ENCODE data around the gene FAM227A. TPM values are rescaled to one million over a fixed set of nuclear protein-coding genes. Genes with fewer than 3 reads are reported as not detected.

FAM227A gene
- total and polyA plus RNA-seq, 4 donors, result 1.1 to 10.0 (median 6.0) TPM

DNA sequence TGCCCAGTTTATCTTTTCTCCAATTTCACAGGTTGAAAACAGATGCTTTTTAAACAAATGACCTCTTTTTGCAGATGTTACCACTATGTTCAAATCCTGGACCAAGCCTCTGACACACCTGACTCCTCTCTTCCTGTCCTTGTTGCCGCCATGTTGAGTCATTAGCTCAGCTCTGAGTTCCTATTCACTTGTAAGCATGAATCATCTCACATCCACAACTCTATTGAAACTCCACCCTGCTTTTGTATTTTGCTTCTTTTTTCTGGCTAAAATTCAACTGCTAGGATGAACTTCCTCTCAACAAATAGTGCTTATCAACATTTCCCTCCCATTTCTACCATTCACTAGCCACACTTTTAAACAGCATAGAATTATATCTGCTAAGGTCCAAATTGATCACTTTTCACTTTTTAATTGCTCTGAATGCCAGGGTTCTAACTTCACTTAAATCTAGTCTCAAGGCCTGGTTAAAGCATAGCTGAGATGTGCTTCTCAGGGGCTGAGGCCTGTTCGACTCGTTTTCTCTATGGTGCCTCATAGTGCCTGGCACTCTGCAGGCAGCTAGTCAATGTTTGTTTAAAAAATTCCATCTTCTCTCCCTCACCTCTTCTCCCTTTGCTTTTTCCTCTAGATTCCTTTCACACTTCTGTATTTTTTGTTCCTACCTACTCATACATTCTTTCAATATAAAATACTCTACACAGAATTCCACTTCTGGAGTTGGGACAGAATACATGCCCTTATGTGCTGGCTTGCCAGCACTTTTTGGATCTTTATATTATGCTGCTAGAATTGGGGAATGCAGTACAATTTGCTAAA, 40.6 kb upstream of the FAM227A start:
- peak; percentile 47 to 78 (median 58) for DNase-seq

DNA sequence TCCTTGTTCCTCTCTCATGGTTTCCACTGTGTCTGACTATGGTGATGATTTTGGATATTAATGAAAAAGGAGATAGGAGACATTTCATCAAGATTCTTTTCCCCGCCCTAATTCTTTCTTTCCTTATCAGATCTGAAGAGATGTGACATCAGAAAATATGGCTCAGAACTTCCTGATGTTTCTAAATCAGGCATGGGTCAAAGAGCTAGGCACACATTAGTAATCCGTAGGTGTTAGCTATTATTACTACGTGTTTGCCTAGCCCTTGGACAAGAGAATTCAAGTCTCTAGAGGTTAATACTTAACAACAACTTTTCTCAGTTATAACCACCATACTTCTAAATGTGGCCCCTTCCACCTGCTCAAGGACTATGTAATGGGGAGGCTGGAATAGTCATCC, 38.7 kb upstream of the FAM227A start:
- Histone ChIP-seq H3K4me1 (ENCODE audit: control insufficient read depth in 5 of 5, insufficient read depth in 5 of 5, low read length in 5 of 5) (peaks cover 12 to 39% (median 23%) of the 10 kb centered on the region in 5 donors), H3K36me3 (ENCODE audit: control insufficient read depth in 4 of 4, insufficient read depth in 4 of 4, low read length in 4 of 4) (peaks cover 4 to 12% (median 6%) of the 10 kb centered on the region in 4 donors), H3K9ac (ENCODE audit: insufficient read depth in 1 of 2, low read length in 2 of 2) (peak overlapping the region in 1 of 2 donors; percentile 4), H3K9me3 (ENCODE audit: control insufficient read depth in 4 of 4, insufficient read depth in 3 of 4, low read length in 3 of 4) (no peaks in the 10 kb centered on the region), H3K27ac (ENCODE audit: low read depth in 1 of 2, low read length in 1 of 2) (no peak overlapping the region), H3K4me3 (no peak overlapping the region), H3K27me3 (ENCODE audit: control insufficient read depth in 3 of 3, insufficient read depth in 3 of 3, low read length in 2 of 3) (no peaks in the 10 kb centered on the region)
- ATAC-seq (ENCODE audit: insufficient read depth, low FRiP score), result no peak
- DNase-seq, result no peak
- 56 to 78% methylated on average over 3 of the region's 3 CpGs for WGBS, 2 donors
- TF ChIP-seq, protein P1, sequence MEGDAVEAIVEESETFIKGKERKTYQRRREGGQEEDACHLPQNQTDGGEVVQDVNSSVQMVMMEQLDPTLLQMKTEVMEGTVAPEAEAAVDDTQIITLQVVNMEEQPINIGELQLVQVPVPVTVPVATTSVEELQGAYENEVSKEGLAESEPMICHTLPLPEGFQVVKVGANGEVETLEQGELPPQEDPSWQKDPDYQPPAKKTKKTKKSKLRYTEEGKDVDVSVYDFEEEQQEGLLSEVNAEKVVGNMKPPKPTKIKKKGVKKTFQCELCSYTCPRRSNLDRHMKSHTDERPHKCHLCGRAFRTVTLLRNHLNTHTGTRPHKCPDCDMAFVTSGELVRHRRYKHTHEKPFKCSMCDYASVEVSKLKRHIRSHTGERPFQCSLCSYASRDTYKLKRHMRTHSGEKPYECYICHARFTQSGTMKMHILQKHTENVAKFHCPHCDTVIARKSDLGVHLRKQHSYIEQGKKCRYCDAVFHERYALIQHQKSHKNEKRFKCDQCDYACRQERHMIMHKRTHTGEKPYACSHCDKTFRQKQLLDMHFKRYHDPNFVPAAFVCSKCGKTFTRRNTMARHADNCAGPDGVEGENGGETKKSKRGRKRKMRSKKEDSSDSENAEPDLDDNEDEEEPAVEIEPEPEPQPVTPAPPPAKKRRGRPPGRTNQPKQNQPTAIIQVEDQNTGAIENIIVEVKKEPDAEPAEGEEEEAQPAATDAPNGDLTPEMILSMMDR (IDR thresholded peaks at IDR 0.05; ENCODE audit: control extremely low read depth, extremely low read depth), result no peak

More for the DNA sequence above, 40.6 kb upstream of the FAM227A start:
- 37 to 60% methylated on average over 3 of the region's 3 CpGs for WGBS, 2 donors
- Histone ChIP-seq H3K27me3 (ENCODE audit: control insufficient read depth in 3 of 3, insufficient read depth in 3 of 3, low read length in 2 of 3) (no peaks in the 10 kb centered on the region), H3K9me3 (ENCODE audit: control insufficient read depth in 4 of 4, insufficient read depth in 3 of 4, low read length in 3 of 4) (no peaks in the 10 kb centered on the region), H3K4me3 (no peak overlapping the region), H3K9ac (ENCODE audit: insufficient read depth in 1 of 2, low read length in 2 of 2) (peak overlapping the region in 1 of 2 donors; percentile 54), H3K4me1 (ENCODE audit: control insufficient read depth in 5 of 5, insufficient read depth in 5 of 5, low read length in 5 of 5) (peaks cover 12 to 45% (median 23%) of the 10 kb centered on the region in 5 donors), H3K36me3 (ENCODE audit: control insufficient read depth in 4 of 4, insufficient read depth in 4 of 4, low read length in 4 of 4) (peaks cover 0 to 12% (median 3%) of the 10 kb centered on the region in 4 donors), H3K27ac (ENCODE audit: low read depth in 1 of 2, low read length in 1 of 2) (peak overlapping the region; percentile 79 to 84)
- no peak for ATAC-seq (ENCODE audit: insufficient read depth, low FRiP score)
- TF ChIP-seq, protein P1 (IDR thresholded peaks at IDR 0.05; ENCODE audit: control extremely low read depth, extremely low read depth), result no peak

DNA sequence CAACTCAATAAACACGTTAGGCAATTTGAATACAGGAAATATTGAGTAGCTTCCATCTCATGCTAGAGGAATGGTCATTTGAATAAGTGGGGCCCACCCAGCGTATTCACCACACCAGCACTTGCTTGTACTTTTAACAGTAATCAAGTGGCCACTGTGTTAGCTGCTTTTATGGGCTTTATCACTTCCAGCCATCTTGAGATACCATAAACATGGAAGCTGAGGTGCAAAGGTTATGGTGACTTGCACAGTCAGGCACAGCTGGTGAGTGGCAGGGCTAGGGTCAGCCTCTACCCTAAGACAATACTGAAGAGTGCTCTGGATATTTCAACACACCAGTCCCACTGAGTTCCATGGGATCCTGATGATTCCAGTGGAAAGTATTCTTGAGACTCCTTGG, 37.9 kb upstream of the FAM227A start:
- Histone ChIP-seq H3K27ac (ENCODE audit: low read depth in 1 of 2, low read length in 1 of 2) (peak overlapping the region in 1 of 2 donors; percentile 56), H3K4me1 (ENCODE audit: control insufficient read depth in 5 of 5, insufficient read depth in 5 of 5, low read length in 5 of 5) (peaks cover 12 to 32% (median 17%) of the 10 kb centered on the region in 5 donors), H3K9me3 (ENCODE audit: control insufficient read depth in 4 of 4, insufficient read depth in 3 of 4, low read length in 3 of 4) (no peaks in the 10 kb centered on the region), H3K27me3 (ENCODE audit: control insufficient read depth in 3 of 3, insufficient read depth in 3 of 3, low read length in 2 of 3) (no peaks in the 10 kb centered on the region), H3K9ac (ENCODE audit: insufficient read depth in 1 of 2, low read length in 2 of 2) (no peak overlapping the region), H3K4me3 (no peak overlapping the region), H3K36me3 (ENCODE audit: control insufficient read depth in 4 of 4, insufficient read depth in 4 of 4, low read length in 4 of 4) (peaks cover 5 to 15% (median 9%) of the 10 kb centered on the region in 4 donors)
- TF ChIP-seq, protein P1 (IDR thresholded peaks at IDR 0.05; ENCODE audit: control extremely low read depth, extremely low read depth), result no peak
- WGBS, 2 donors, result 66% methylated on average over 2 of the region's 2 CpGs
- ATAC-seq (ENCODE audit: insufficient read depth, low FRiP score), result no peak
- no peak for DNase-seq

Data from lung (tissue), 12 donors.